Neural cell (in vitro differentiated cells): ENCODE data around the gene CDH8.

Experiments
- POLR2AphosphoS5 ChIP-seq: IDR thresholded peaks from 2 replicates; pipeline ENCODE4 v1.6.1; 2012
- TAF1 ChIP-seq: IDR thresholded peaks from 2 replicates; pipeline ENCODE4 v1.6.1; 2012; ENCODE audit warnings: low read depth
- TF ChIP-seq, protein P1 (sequence below): fragments of 450-650 bp; IDR thresholded peaks from 2 replicates; pipeline ENCODE4 v1.5.1; 2014; ENCODE audit warnings: antibody characterized with exemption, mild to moderate bottlenecking, moderate library complexity; ENCODE audit not compliant: poor library complexity, severe bottlenecking

DNA sequence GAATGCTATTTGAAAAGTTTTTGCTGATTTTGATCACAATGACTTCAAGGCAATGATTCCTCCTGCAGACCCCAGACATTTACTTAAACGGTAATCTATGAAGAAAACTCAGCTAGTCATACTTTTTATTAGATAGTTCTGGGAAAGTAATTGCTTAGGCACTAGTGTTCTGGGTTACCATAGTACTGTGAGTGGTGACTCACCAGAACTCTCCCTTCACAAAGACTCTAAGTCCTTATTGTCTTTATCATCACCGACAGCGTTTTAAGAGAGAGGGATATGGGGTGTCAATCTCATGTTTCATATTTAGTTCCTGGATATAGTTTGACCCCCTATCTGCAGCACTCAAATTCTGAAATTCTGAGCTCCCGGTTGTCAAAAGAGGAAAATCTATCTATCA, 43.0 kb upstream of the CDH8 start:
- TF ChIP-seq, protein P1, sequence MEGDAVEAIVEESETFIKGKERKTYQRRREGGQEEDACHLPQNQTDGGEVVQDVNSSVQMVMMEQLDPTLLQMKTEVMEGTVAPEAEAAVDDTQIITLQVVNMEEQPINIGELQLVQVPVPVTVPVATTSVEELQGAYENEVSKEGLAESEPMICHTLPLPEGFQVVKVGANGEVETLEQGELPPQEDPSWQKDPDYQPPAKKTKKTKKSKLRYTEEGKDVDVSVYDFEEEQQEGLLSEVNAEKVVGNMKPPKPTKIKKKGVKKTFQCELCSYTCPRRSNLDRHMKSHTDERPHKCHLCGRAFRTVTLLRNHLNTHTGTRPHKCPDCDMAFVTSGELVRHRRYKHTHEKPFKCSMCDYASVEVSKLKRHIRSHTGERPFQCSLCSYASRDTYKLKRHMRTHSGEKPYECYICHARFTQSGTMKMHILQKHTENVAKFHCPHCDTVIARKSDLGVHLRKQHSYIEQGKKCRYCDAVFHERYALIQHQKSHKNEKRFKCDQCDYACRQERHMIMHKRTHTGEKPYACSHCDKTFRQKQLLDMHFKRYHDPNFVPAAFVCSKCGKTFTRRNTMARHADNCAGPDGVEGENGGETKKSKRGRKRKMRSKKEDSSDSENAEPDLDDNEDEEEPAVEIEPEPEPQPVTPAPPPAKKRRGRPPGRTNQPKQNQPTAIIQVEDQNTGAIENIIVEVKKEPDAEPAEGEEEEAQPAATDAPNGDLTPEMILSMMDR: no peak
- TF ChIP-seq POLR2AphosphoS5 (no peak), TAF1 (no peak)
